Keratinocyte (primary cell): Measurements from ENCODE around the gene ZC3H8. TPM values are rescaled to one million over a fixed set of nuclear protein-coding genes. Genes with fewer than 3 reads are reported as not detected.

Source experiments
- DNase-seq: peaks from one replicate; pipeline ENCODE4 v3.0.0-alpha.2; 2011; ENCODE audit warnings: low read depth, missing footprints, low spot score
- FAIRE-seq: peaks from 2 replicates; lab custom pipeline; 2011; peaks lifted over from hg19 to GRCh38; lab: Jason Lieb, UNC
- H2AFZ ChIP-seq: 2 replicates; pipeline ENCODE4 v1.6.0; 2012; ENCODE audit warnings: low read length, control low read depth, inconsistent platforms; ENCODE audit not compliant: control insufficient read depth
- H3K27ac ChIP-seq: 2 replicates; pipeline ENCODE4 v1.5.1; 2011; ENCODE audit warnings: low read length; ENCODE audit not compliant: control insufficient read depth, insufficient read depth
- H3K27me3 ChIP-seq: 3 replicates; pipeline ENCODE4 v1.6.0; 2011; ENCODE audit warnings: low read length; ENCODE audit not compliant: control insufficient read depth, insufficient read depth; ENCODE audit errors: extremely low read depth
- H3K36me3 ChIP-seq, 2 experiments: 2 replicates in 1 of 2; 3 replicates in 1 of 2; pipeline ENCODE4 v1.5.1; 2011; ENCODE audit warnings: low read length in 2 of 2, mild to moderate bottlenecking in 1 of 2; ENCODE audit not compliant: control insufficient read depth in 2 of 2, insufficient read depth in 2 of 2; ENCODE audit errors: extremely low read depth in 1 of 2
- H3K4me1 ChIP-seq: 3 replicates; pipeline ENCODE4 v1.5.1; 2011; ENCODE audit warnings: low read length; ENCODE audit not compliant: control insufficient read depth, insufficient read depth; ENCODE audit errors: extremely low read depth
- H3K4me2 ChIP-seq: 3 replicates; pipeline ENCODE4 v1.6.0; 2011; ENCODE audit warnings: low read depth, low read length; ENCODE audit not compliant: control insufficient read depth, insufficient read depth; ENCODE audit errors: extremely low read depth
- H3K4me3 ChIP-seq, 3 experiments: fragments of 200-600 bp in 1 of 3; sonication (generic) in 1 of 3; 2 replicates in 2 of 3; 3 replicates in 1 of 3; pipeline ENCODE4 v1.5.1; 2011 to 2016; ENCODE audit warnings: low read length in 3 of 3, mild to moderate bottlenecking in 3 of 3, control low read depth in 2 of 3, inconsistent platforms in 1 of 3, low read depth in 1 of 3, mixed read lengths in 1 of 3, mixed run types in 1 of 3, moderate library complexity in 1 of 3; ENCODE audit not compliant: control insufficient read depth in 2 of 3, insufficient read depth in 2 of 3; ENCODE audit errors: extremely low read depth in 1 of 3
- H3K79me2 ChIP-seq: 2 replicates; pipeline ENCODE4 v1.6.0; 2012; ENCODE audit warnings: low read length; ENCODE audit not compliant: control insufficient read depth, insufficient read depth
- H3K9ac ChIP-seq: 3 replicates; pipeline ENCODE4 v1.6.0; 2011; ENCODE audit warnings: low read length; ENCODE audit not compliant: control insufficient read depth, insufficient read depth; ENCODE audit errors: extremely low read depth
- H3K9me1 ChIP-seq: 3 replicates; pipeline ENCODE4 v1.6.0; 2011; ENCODE audit warnings: low read length; ENCODE audit not compliant: control insufficient read depth, insufficient read depth; ENCODE audit errors: extremely low read depth
- H3K9me3 ChIP-seq: 2 replicates; pipeline ENCODE4 v1.5.1; 2012; ENCODE audit warnings: low read depth, low read length; ENCODE audit not compliant: control insufficient read depth
- H4K20me1 ChIP-seq: 3 replicates; pipeline ENCODE4 v1.6.0; 2011; ENCODE audit warnings: low read length; ENCODE audit not compliant: control insufficient read depth, insufficient read depth; ENCODE audit errors: extremely low read depth
- CTCF ChIP-seq, 3 experiments: IDR thresholded peaks in 1 of 3; conservative IDR thresholded peaks in 1 of 3; optimal IDR thresholded peaks in 1 of 3; 2 replicates in 2 of 3; 3 replicates in 1 of 3; pipeline versions ENCODE3 to v1.5.1; 2011; ENCODE audit warnings: low read length in 3 of 3, mild to moderate bottlenecking in 3 of 3, moderate library complexity in 2 of 3, control low read depth in 1 of 3, inconsistent platforms in 1 of 3; ENCODE audit not compliant: insufficient read depth in 2 of 3; ENCODE audit errors: extremely low read depth in 1 of 3
- EZH2 ChIP-seq: IDR thresholded peaks from one replicate; pipeline ENCODE4 v1.6.1; 2012; ENCODE audit warnings: inconsistent platforms, mild to moderate bottlenecking, low read length, moderate library complexity
- dilution Hi-C: fragments of 300-500 bp; cut with MboI; formaldehyde crosslinking; loops from one replicate; pipeline ENCODE4 v1.7.0; 2020; ENCODE audit warnings: low sequenced_read_pairs; ENCODE audit not compliant: extremely low pct_ligation_motif_present
- polyA plus RNA-seq, 5 experiments: library from polyadenylated mRNA; depleted of rRNA in 3 of 5; stranded (reverse) in 3 of 5; stranded (forward) in 1 of 5; unstranded in 1 of 5; fragments of >200 nt; gene quantifications; 1 replicate in 1 of 5; 2 replicates in 3 of 5; 3 replicates in 1 of 5; pipeline versions ENCODE4 v1.2.1 to v1.2.3, GENCODE V29; 2011 to 2012; ENCODE audit warnings: missing spikeins in 2 of 5, low read depth in 1 of 5, low replicate concordance in 1 of 5

The ZC3H8 gene
- polyA plus RNA-seq, 1 donor (not counting 4 experiments of a cell fraction or from before 2014, with no cell fraction given) = 11.4 TPM

- FAIRE-seq (no peak), DNase-seq (no peak)
- no peaks in the 10 kb centered on the region for H3K79me2 ChIP-seq
- dilution Hi-C loops = no loop called here
- H3K9me3 ChIP-seq = no peaks in the 10 kb centered on the region
- TF ChIP-seq CTCF (optimal IDR thresholded peaks at IDR 0.05 in 1 of 3, IDR thresholded peaks at IDR 0.05 in 1 of 3, conservative IDR thresholded peaks at IDR 0.05 in 1 of 3; ENCODE audit: extremely low read depth in 1 of 3, insufficient read depth in 2 of 3, low read length in 3 of 3) (no peak), EZH2 (no peak)
- H4K20me1 ChIP-seq = no peaks in the 10 kb centered on the region
- no peak overlapping the region for H3K9ac ChIP-seq
- H2AFZ ChIP-seq = no peak overlapping the region
- H3K4me1 ChIP-seq = peaks cover 5% of the 10 kb centered on the region
- no peaks in the 10 kb centered on the region for H3K27me3 ChIP-seq
- H3K36me3 ChIP-seq = no peaks in the 10 kb centered on the region
- H3K4me2 ChIP-seq = no peak overlapping the region
- no peaks in the 10 kb centered on the region for H3K9me1 ChIP-seq
- no peak overlapping the region for H3K27ac ChIP-seq
- no peak overlapping the region for H3K4me3 ChIP-seq
These were observed 47.1 kb upstream of the ZC3H8 start for GRCh38 chr2:112301973-112302372.

- Histone ChIP-seq H3K27ac (no peak overlapping the region), H3K9me3 (no peaks in the 10 kb centered on the region), H3K36me3 (no peaks in the 10 kb centered on the region), H4K20me1 (no peaks in the 10 kb centered on the region), H3K4me2 (no peak overlapping the region), H3K9ac (no peak overlapping the region), H3K9me1 (no peaks in the 10 kb centered on the region), H3K4me1 (peaks cover 5% of the 10 kb centered on the region), H3K79me2 (no peaks in the 10 kb centered on the region), H2AFZ (no peak overlapping the region), H3K27me3 (no peaks in the 10 kb centered on the region), H3K4me3 (no peak overlapping the region)
- TF ChIP-seq CTCF (optimal IDR thresholded peaks at IDR 0.05 in 1 of 3, IDR thresholded peaks at IDR 0.05 in 1 of 3, conservative IDR thresholded peaks at IDR 0.05 in 1 of 3; ENCODE audit: extremely low read depth in 1 of 3, insufficient read depth in 2 of 3, low read length in 3 of 3) (no peak), EZH2 (no peak)
- DNase-seq (no peak), FAIRE-seq (no peak)
- dilution Hi-C loops = no loop called here
These were observed 46.3 kb upstream of the ZC3H8 start for GRCh38 chr2:112301171-112301584.
